Measurements from ENCODE around the gene SLC17A9. TPM values are rescaled to one million over a fixed set of nuclear protein-coding genes. Genes with fewer than 3 reads are reported as not detected.

Gene SLC17A9
- total and polyA plus RNA-seq, 2 donors (not counting 1 experiment from before 2014, with no cell fraction given): 33.0 to 141 TPM

- TF ChIP-seq CTCF (IDR thresholded peaks at IDR 0.05) (no peak), EZH2 (IDR thresholded peaks at IDR 0.05; ENCODE audit: borderline replicate concordance, insufficient read depth, low read depth, low read length, poor library complexity, severe bottlenecking) (no peak)
- Mint-ChIP-seq H3K4me1 (peaks cover 33% of the 10 kb centered on the region), H3K27me3 (no peaks in the 10 kb centered on the region), H3K4me3 (peak within 1 kb of the TSS; percentile 93), H3K27ac (peak within 1 kb of the TSS; percentile 92), H3K9me3 (ENCODE audit: insufficient read depth) (no peaks in the 10 kb centered on the region)
- Histone ChIP-seq H3K79me2 (ENCODE audit: control insufficient read depth, insufficient read depth, low read length) (peaks cover 96% of the 10 kb centered on the region), H3K27me3 (replicated peaks in 1 of 4; ENCODE audit: control extremely low read depth in 1 of 4, control insufficient read depth in 3 of 4, insufficient read depth in 4 of 4, low read length in 3 of 4) (no peaks in the 10 kb centered on the region), H4K20me1 (ENCODE audit: control insufficient read depth, insufficient read depth, low read length, poor library complexity, severe bottlenecking) (peaks cover 49% of the 10 kb centered on the region), H3K9ac (ENCODE audit: low read length) (peak within 1 kb of the TSS; percentile 88), H2AFZ (ENCODE audit: insufficient read depth, low read depth, low read length, poor library complexity, severe bottlenecking) (peak within 1 kb of the TSS; percentile 97), H3K36me3 (replicated peaks in 1 of 2; ENCODE audit: control extremely low read depth in 1 of 2, control insufficient read depth in 1 of 2, extremely low read depth in 1 of 2, insufficient read depth in 2 of 2, low read length in 1 of 2) (peaks cover 2 to 37% of the 10 kb centered on the region in 2 experiments), H3K4me3 (ENCODE audit: control extremely low read depth in 1 of 5, extremely low read depth in 1 of 5, insufficient read depth in 1 of 5, low read depth in 2 of 5, low read length in 4 of 5) (peak within 1 kb of the TSS; percentile 65 to 100 (median 92)), H3K4me1 (ENCODE audit: control insufficient read depth in 2 of 2, insufficient read depth in 2 of 2, low read length in 2 of 2) (peaks cover 26 to 42% of the 10 kb centered on the region in 2 donors), H3K27ac (ENCODE audit: low read length in 2 of 2) (peak within 1 kb of the TSS; percentile 91 to 93), H3K4me2 (replicated peaks; ENCODE audit: low read depth, low read length, poor library complexity, severe bottlenecking) (peak within 1 kb of the TSS; percentile 84), H3K9me3 (ENCODE audit: control extremely low read depth in 1 of 3, control insufficient read depth in 2 of 3, insufficient read depth in 1 of 3, low read length in 2 of 3) (no peaks in the 10 kb centered on the region)
- ATAC-seq (ENCODE audit: low read depth): peak; percentile 47
- ChIA-PET CTCF (interaction anchor here (1.1 to 2.5 kb wide), 3 partner anchors 11 to 30 kb away, joined by 4 to 12 read pairs (median 6); no protein-coding TSS in a partner anchor), POLR2A (interaction anchor here (0.6 to 2.8 kb wide), 5 partner anchors 11 to 558 kb away, joined by 3 to 42 read pairs (median 5); partner anchors contain the start of gene DIDO1)
- intact Hi-C loops (cut with micrococcal nuclease): loop anchor here (1.0 to 5.0 kb wide), 3 partner anchors 16 to 531 kb away; partner anchors contain the start of gene CABLES2
- DNase-seq: peak; percentile 79
- under 1% methylated on average over 69 of the region's 79 CpGs for WGBS (ENCODE audit: insufficient coverage)
These were observed 14.2 kb upstream of the SLC17A9 start, which contains the start of gene GID8 for GRCh38 chr20:62938105-62938888. Gene GID8 (plus strand): TSS chr20:62938147. CDS start chr20:62941503, 3,356 bp downstream.

DNA sequence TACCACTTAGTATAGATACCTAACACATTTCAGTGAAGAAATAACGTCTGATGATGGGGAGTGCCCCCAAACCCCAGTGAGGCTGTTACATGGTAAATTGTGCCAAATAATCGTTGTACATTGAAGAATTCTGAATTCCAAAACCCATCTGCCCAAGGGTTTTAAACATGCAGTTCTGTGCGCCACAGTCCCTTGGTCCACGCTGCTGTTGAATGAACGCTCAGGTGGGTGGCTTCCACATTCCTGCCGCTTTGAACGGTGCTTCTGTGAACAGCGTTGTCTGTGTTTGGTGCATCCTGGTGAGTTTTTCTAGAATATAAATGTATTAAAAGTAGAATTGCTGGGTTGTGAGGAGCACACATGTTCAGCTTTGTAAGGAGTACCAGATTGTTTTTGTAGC is 11.6 kb upstream of the SLC17A9 start:
- TF ChIP-seq CTCF (IDR thresholded peaks at IDR 0.05): no peak
- TF ChIP-seq EZH2 (IDR thresholded peaks at IDR 0.05; ENCODE audit: borderline replicate concordance, insufficient read depth, low read depth, low read length, poor library complexity, severe bottlenecking): no peak
- ChIA-PET POLR2A (no interaction called here), CTCF (no interaction called here)
- DNase-seq (no peak), ATAC-seq (ENCODE audit: low read depth) (no peak)
- Histone ChIP-seq H3K79me2 (ENCODE audit: control insufficient read depth, insufficient read depth, low read length) (peaks cover 94% of the 10 kb centered on the region), H4K20me1 (ENCODE audit: control insufficient read depth, insufficient read depth, low read length, poor library complexity, severe bottlenecking) (peaks cover 27% of the 10 kb centered on the region), H3K36me3 (replicated peaks in 1 of 2; ENCODE audit: control extremely low read depth in 1 of 2, control insufficient read depth in 1 of 2, extremely low read depth in 1 of 2, insufficient read depth in 2 of 2, low read length in 1 of 2) (peaks cover 2 to 50% of the 10 kb centered on the region in 2 experiments), H2AFZ (ENCODE audit: insufficient read depth, low read depth, low read length, poor library complexity, severe bottlenecking) (no peak overlapping the region), H3K27me3 (replicated peaks in 1 of 4; ENCODE audit: control extremely low read depth in 1 of 4, control insufficient read depth in 3 of 4, insufficient read depth in 4 of 4, low read length in 3 of 4) (no peaks in the 10 kb centered on the region), H3K27ac (ENCODE audit: low read length in 2 of 2) (no peak overlapping the region), H3K4me2 (replicated peaks; ENCODE audit: low read depth, low read length, poor library complexity, severe bottlenecking) (no peak overlapping the region), H3K9ac (ENCODE audit: low read length) (no peak overlapping the region), H3K4me3 (ENCODE audit: control extremely low read depth in 1 of 5, extremely low read depth in 1 of 5, insufficient read depth in 1 of 5, low read depth in 2 of 5, low read length in 4 of 5) (no peak overlapping the region), H3K4me1 (ENCODE audit: control insufficient read depth in 2 of 2, insufficient read depth in 2 of 2, low read length in 2 of 2) (peaks cover 20 to 32% of the 10 kb centered on the region in 2 donors), H3K9me3 (ENCODE audit: control extremely low read depth in 1 of 3, control insufficient read depth in 2 of 3, insufficient read depth in 1 of 3, low read length in 2 of 3) (no peaks in the 10 kb centered on the region)
- Mint-ChIP-seq H3K27ac (no peak overlapping the region), H3K27me3 (no peaks in the 10 kb centered on the region), H3K4me3 (no peak overlapping the region), H3K9me3 (ENCODE audit: insufficient read depth) (no peaks in the 10 kb centered on the region), H3K4me1 (peaks cover 32% of the 10 kb centered on the region)
- intact Hi-C loops (cut with micrococcal nuclease): no loop called here
- 98% methylated on average over 8 of the region's 8 CpGs for WGBS (ENCODE audit: insufficient coverage)

Measured in B cell (primary cell).